GM12873 (cell line): ENCODE results near the gene STAG1.

Experiments used
- CTCF ChIP-seq: IDR thresholded peaks from 2 replicates; pipeline ENCODE4 v1.5.1; 2012; ENCODE audit warnings: low read depth, mild to moderate bottlenecking, moderate library complexity, low read length, control low read depth; ENCODE audit not compliant: insufficient read depth; ENCODE audit errors: missing control alignments

The STAG1 gene

GRCh38 chr3:136586580-136586979 lies 165.6 kb downstream of the STAG1 start:
- TF ChIP-seq CTCF, result no peak

- TF ChIP-seq CTCF, result no peak
Measured at GRCh38 chr3:136584728-136585127, 167.4 kb downstream of the STAG1 start.

- no peak for TF ChIP-seq CTCF
Measured at GRCh38 chr3:136583823-136584222, 168.4 kb downstream of the STAG1 start.

GRCh38 chr3:136577791-136578190 lies 174.4 kb downstream of the STAG1 start:
- no peak for TF ChIP-seq CTCF

- TF ChIP-seq CTCF, result no peak
Measured at GRCh38 chr3:136576279-136577009, 175.7 kb downstream of the STAG1 start.

- no peak for TF ChIP-seq CTCF
Measured at GRCh38 chr3:136567599-136568188, 184.5 kb downstream of the STAG1 start.

- TF ChIP-seq CTCF, result no peak
Measured at GRCh38 chr3:136562026-136562425, 190.2 kb downstream of the STAG1 start.
